Activated CD4-positive, alpha-beta memory T cell treated with anti-CD3 and anti-CD28 coated beads, Interleukin-2, amount 10 ng/mL, durations not matched to agents 7 days and 5 days (primary cell): ENCODE results near the gene NOL12. TPM values are rescaled to one million over a fixed set of nuclear protein-coding genes. Genes with fewer than 3 reads are reported as not detected.
A peak's percentile ranks its signal among the peaks of the same experiment; 100 is the strongest.
"Not testable (repeated sequence)": the region's sequence is repeated elsewhere in the genome, so short reads cannot be mapped to it uniquely, and the experiment has no call there.

Source experiments
- CTCF ChIA-PET: fragments of 350-600 bp; sonication (Branson Sonifier 250); formaldehyde crosslinking; loops from one replicate; lab custom pipeline; 2021; ENCODE audit warnings: antibody characterized with exemption, inconsistent platforms; lab: Charles Lee
- POLR2A ChIA-PET: fragments of 350-600 bp; sonication (Branson Sonifier 250); formaldehyde crosslinking; loops from one replicate; lab custom pipeline; 2021; ENCODE audit warnings: antibody characterized with exemption; lab: Charles Lee
- DNase-seq: peaks from one replicate; pipeline ENCODE4 v3.0.0-alpha.2; 2020
- H3K27ac Mint-ChIP-seq: one replicate; pipeline ENCODE4 v1.8.0; 2021; ENCODE audit warnings: mild to moderate bottlenecking, mixed read lengths
- H3K27me3 Mint-ChIP-seq: one replicate; pipeline ENCODE4 v1.8.0; 2021; ENCODE audit warnings: mixed read lengths
- H3K36me3 Mint-ChIP-seq: one replicate; pipeline ENCODE4 v1.8.0; 2021; ENCODE audit warnings: low read depth, mixed read lengths
- H3K4me1 Mint-ChIP-seq: one replicate; pipeline ENCODE4 v1.8.0; 2021; ENCODE audit warnings: mixed read lengths
- H3K4me3 Mint-ChIP-seq: one replicate; pipeline ENCODE4 v1.8.0; 2021; ENCODE audit warnings: mild to moderate bottlenecking, mixed read lengths
- H3K9me3 Mint-ChIP-seq: one replicate; pipeline ENCODE4 v1.8.0; 2021; ENCODE audit warnings: mixed read lengths
- total RNA-seq, 2 experiments: library from RNA; stranded (reverse); gene quantifications; one replicate each; pipeline ENCODE4 v1.2.3, GENCODE V29; 2021

The NOL12 gene
- total RNA-seq, 2 experiments from 2014 or later, result 36.6 to 36.9 TPM

DNA sequence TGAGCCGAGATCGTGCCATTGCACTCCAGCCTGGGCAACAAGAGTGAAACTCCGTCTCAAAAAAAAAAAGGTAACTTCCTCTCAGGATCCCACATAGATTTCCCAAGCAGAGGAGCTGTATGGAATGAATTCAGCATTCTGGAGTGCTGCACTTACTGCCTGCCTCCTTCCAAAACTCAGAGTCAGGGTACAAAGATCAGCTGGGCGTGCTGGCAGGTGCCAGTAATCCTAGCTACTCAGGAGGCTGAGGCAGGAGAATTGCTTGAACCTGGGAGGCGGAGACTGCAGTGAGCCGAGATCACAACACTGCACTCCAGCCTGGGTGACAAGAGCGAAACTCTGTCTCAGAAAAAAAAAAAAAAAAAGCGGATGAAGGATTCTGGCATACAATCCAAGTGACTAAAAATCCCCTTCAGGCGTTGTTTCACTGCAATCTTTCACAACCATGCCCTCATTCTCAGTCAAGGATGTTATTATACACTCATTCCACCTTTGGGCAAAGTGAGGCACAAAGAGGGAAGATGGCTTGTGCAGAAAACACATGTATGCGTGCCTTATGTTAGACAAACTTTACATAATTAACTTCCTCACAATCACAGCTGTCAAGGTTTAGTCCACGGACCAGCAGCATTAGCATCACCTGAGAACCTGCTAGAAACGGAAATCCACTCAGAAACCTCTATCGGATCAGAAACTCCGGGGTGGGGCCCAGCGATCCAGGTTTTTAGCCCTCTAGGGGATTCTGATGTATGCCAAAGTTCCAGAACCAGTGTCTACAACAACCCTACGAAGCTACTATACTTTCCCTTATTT lies 1.1 kb upstream of the NOL12 start:
- Mint-ChIP-seq H3K27me3 (no peaks in the 10 kb centered on the region), H3K4me3 (no peak overlapping the region), H3K27ac (no peak overlapping the region), H3K36me3 (peaks cover 24% of the 10 kb centered on the region), H3K9me3 (no peaks in the 10 kb centered on the region), H3K4me1 (peaks cover 37% of the 10 kb centered on the region)
- no peak for DNase-seq
- POLR2A ChIA-PET, result interaction anchor here (1.4 to 4.6 kb wide), 7 partner anchors 9 to 75 kb away, joined by 4 to 34 read pairs (median 5); partner anchors contain the start of genes LGALS1 and TRIOBP
- CTCF ChIA-PET, result interaction anchor here (8.1 to 13.4 kb wide), 3 partner anchors 23 to 77 kb away, joined by 49 to 301 read pairs (median 191); partner anchors contain the start of genes GGA1, PDXP and SH3BP1

DNA sequence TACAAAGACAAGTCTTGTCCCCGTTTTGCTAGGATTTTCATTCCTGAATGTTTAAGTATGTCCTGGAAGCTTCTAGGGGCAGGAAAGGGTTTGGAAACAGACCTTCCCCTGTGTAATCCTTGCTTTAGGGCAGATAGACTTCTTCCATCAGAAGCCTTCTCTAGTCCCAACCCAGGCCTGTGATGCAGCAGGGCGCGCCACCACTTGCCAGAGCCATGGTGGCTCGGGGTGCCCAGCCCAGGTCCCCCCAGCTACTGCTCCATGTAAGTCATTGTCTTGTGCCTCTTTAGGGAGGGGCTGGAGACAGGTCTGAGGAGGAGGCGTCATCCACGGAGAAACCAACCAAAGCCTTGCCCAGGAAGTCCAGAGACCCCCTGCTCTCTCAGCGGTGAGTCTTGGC lies 4.3 kb downstream of the NOL12 start:
- H3K4me1 Mint-ChIP-seq, result peaks cover 23% of the 10 kb centered on the region
- CTCF ChIA-PET, result no interaction called here
- no peaks in the 10 kb centered on the region for H3K27me3 Mint-ChIP-seq
- peaks cover 46% of the 10 kb centered on the region for H3K36me3 Mint-ChIP-seq
- POLR2A ChIA-PET, result no interaction called here
- DNase-seq, result no peak
- no peak overlapping the region for H3K4me3 Mint-ChIP-seq
- H3K27ac Mint-ChIP-seq, result no peak overlapping the region
- H3K9me3 Mint-ChIP-seq, result no peaks in the 10 kb centered on the region

DNA sequence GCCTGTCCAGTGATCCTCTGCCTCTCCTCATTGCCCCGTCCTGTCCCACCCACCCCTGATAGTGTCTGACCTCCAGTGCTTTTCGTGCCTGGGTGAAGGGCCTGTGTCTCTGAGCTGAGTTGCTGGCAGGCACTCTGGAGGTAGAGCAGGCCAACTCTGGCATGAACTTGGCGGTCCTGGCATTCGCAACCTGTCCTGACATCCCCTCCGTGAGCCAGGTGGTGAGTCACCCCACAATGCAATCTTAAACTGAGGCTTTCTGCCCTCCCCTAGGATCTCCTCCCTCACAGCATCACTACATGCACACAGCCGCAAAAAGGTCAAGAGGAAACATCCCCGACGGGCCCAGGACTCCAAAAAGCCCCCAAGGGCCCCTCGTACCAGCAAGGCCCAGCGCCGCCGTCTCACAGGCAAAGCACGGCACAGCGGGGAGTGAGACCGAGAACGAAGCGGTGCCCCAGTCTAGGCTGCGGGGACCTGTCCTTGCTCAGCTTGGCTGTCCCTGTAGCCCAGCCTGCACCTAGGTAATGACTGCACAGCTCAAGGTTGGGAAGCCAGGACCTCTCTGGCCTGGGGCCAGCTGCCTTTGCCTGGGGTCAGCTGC lies 4.9 kb downstream of the NOL12 start:
- no peak for DNase-seq
- H3K27me3 Mint-ChIP-seq, result no peaks in the 10 kb centered on the region
- POLR2A ChIA-PET, result no interaction called here
- H3K4me1 Mint-ChIP-seq, result peaks cover 24% of the 10 kb centered on the region
- H3K27ac Mint-ChIP-seq, result no peak overlapping the region
- no peaks in the 10 kb centered on the region for H3K9me3 Mint-ChIP-seq
- peaks cover 46% of the 10 kb centered on the region for H3K36me3 Mint-ChIP-seq
- no peak overlapping the region for H3K4me3 Mint-ChIP-seq
- CTCF ChIA-PET, result no interaction called here

DNA sequence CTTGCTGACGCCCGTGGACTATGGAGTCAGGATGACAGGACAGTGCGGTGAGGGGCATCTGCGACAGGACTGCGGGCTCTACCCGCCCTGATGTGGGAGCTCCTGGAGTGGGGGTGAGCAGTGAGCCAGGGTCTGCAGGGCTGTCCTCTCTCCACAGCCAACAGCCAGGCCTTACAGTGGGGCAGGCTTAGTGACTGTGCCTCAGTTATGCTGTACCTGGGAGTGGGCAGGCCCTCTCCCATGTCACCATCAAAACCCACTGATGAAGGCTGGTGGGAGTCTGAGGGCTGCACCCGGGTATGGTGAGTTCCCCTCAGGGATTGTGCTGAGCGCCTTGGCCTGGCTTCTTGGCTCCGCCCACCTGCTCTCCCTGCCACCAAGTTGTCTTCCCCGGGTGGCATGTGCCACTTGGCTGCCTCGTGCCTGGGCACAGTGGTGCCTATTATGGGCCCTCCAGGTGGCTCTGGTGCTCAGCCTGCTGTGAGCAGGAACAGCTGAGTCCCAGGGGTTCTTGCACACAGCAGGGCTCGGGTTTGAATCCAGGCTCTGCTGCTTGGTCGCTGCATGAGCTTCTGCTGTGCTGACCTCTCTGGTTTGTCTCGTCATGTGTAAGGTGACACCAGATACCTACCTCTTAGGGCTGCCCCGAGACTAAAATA lies 6.6 kb downstream of the NOL12 start:
- no peak for DNase-seq
- Mint-ChIP-seq H3K4me1 (peaks cover 20% of the 10 kb centered on the region), H3K4me3 (no peak overlapping the region), H3K27ac (no peak overlapping the region), H3K36me3 (peaks cover 37% of the 10 kb centered on the region), H3K9me3 (no peaks in the 10 kb centered on the region), H3K27me3 (no peaks in the 10 kb centered on the region)
- ChIA-PET CTCF (interaction anchor here (1.2 kb wide), 1 partner anchor 49 kb away, joined by 3 read pairs; no protein-coding TSS in a partner anchor), POLR2A (interaction anchor here (0.6 kb wide), 1 partner anchor 51 kb away, joined by 3 read pairs; no protein-coding TSS in a partner anchor)

DNA sequence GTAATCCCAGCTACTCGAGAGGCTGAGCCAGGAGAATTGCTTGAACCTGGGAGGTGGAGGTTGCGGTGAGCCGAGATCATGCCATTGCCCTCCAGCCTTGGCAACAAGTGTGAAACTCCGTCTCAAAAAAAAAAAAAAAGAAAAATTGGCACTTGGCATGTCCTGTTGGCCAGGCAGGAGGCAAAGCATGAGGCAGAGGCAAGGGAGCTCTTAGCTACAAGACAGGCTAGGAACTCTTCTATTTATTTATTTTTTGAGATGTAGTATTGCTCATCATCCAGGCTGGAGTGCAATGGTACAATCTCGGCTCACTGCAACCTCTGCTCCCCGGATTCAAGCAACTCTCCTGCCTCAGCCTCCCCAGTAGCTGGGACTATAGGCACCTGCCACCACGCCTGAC lies 8.0 kb downstream of the NOL12 start:
- Mint-ChIP-seq H3K36me3 (peaks cover 28% of the 10 kb centered on the region), H3K4me1 (peaks cover 11% of the 10 kb centered on the region)
- H3K9me3 Mint-ChIP-seq, DNase-seq, H3K4me3 Mint-ChIP-seq, H3K27me3 Mint-ChIP-seq, H3K27ac Mint-ChIP-seq: not testable (repeated sequence)
- ChIA-PET POLR2A (interaction anchor here (3.8 kb wide), 1 partner anchor 8 kb away, joined by 17 read pairs; the partner anchor contains the start of gene NOL12), CTCF (interaction anchor here (1.1 kb wide), 1 partner anchor 51 kb away, joined by 8 read pairs; no protein-coding TSS in a partner anchor)

DNA sequence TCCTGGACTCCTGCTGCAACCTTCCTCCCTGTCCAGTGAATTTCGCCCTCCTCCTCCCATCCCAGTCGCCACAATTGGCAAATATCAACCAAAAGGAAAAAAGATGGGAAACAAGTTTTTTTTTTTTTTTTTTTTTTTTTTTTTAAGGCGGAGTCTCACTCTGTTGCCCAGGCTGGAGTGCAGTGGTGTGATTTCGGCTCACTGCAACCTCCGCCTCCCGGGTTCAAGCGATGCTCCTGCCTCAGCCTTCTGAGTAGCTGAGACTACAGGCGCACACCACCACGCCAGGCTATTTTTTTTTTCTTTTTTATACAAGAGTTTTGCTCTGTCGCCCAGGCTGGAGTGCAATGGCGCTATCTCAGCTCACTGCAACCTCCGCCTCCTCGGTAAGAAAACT lies 10.1 kb downstream of the NOL12 start:
- H3K27me3 Mint-ChIP-seq, DNase-seq, H3K27ac Mint-ChIP-seq, H3K9me3 Mint-ChIP-seq: not testable (repeated sequence)
- ChIA-PET POLR2A (interaction anchor here (1.2 to 3.8 kb wide), 3 partner anchors 10 to 112 kb away, joined by 3 to 17 read pairs (median 3); partner anchors contain the start of genes GCAT, LGALS1 and NOL12), CTCF (interaction anchor here (0.9 to 2.0 kb wide), 3 partner anchors 14 to 53 kb away, joined by 3 to 10 read pairs (median 5); partner anchors contain the start of gene PDXP)
- Mint-ChIP-seq H3K36me3 (peaks cover 16% of the 10 kb centered on the region), H3K4me3 (peak overlapping the region; percentile 50), H3K4me1 (peaks cover 11% of the 10 kb centered on the region)

DNA sequence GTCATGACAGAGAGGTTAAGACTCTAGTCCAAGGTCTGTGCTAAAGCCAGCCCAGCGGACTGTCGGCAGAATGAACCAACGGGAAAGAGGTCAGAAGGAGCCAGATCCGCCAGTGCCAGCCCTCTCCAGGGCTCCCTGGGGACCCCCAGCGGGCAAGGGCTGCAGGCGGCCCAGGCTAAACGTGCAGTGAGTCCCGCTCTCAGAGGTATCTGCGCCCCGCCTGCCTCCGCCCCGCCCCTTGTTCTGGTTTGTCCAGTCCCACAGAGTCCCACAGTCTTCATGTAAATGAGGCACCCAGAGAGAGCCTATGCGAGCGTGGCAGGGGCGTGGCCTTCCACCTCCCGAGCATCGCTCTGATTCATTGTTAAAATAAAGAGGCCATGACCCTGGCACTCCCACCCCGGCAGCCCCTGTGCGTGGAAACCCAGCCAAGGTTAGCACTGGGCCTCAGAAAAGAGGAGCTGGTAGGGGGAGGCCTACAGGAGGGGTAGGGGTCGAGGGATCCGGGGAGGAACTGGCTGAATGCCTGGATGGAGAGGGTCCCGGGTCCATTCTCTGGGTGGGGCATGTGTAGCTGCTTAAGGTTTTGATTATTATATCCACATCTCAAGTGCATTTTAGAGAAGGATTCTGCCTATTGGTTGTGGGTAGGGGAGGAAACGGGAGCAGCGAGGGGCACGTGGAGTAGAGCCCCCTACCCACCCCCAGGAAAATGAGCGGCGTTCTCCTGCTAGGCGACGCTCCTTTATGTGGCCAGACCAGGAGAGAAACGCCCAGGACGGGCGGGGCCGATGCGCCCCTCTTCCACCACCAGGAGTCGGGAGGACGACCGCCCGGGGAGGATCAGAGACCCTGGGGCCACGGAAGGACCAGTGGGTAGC lies 10.8 kb downstream of the NOL12 start, which contains the start of gene TRIOBP:
TSS of gene TRIOBP (plus strand) at position 392 of the 881 bp plus-strand sequence. CDS start 4,318 bp downstream, outside the sequence.
- peak; percentile 87 for DNase-seq
- Mint-ChIP-seq H3K4me3 (peak within 1 kb of the TSS; percentile 50), H3K4me1 (peaks cover 11% of the 10 kb centered on the region), H3K36me3 (peaks cover 12% of the 10 kb centered on the region), H3K27me3 (no peaks in the 10 kb centered on the region), H3K27ac (no peak within 1 kb of the TSS), H3K9me3 (no peaks in the 10 kb centered on the region)
- CTCF ChIA-PET, result interaction anchor here (0.9 to 2.0 kb wide), 4 partner anchors 15 to 54 kb away, joined by 3 to 10 read pairs (median 6); partner anchors contain the start of gene PDXP
- POLR2A ChIA-PET, result interaction anchor here (3.8 kb wide), 1 partner anchor 11 kb away, joined by 17 read pairs; the partner anchor contains the start of gene NOL12

DNA sequence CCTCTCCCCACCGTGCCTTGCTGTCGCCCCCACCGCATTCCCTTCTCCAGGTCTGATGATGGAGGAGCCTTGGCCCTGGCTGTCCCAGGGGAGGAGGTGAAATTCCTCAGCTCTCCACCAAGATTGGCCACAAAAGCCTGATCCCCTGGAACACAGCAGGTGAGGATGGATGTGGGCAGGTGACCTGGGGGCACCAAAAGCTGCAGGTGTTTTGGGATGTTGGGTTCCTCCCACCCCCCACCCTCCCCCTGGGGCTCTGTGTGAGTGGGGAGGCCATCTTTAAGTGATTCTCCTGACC lies 11.3 kb downstream of the NOL12 start:
- CTCF ChIA-PET, result interaction anchor here (1.1 kb wide), 1 partner anchor 54 kb away, joined by 6 read pairs; no protein-coding TSS in a partner anchor
- Mint-ChIP-seq H3K36me3 (peaks cover 9% of the 10 kb centered on the region), H3K9me3 (no peaks in the 10 kb centered on the region), H3K27ac (no peak overlapping the region), H3K27me3 (no peaks in the 10 kb centered on the region), H3K4me1 (peaks cover 11% of the 10 kb centered on the region), H3K4me3 (no peak overlapping the region)
- no peak for DNase-seq
- POLR2A ChIA-PET, result interaction anchor here (3.8 kb wide), 1 partner anchor 11 kb away, joined by 17 read pairs; the partner anchor contains the start of gene NOL12

DNA sequence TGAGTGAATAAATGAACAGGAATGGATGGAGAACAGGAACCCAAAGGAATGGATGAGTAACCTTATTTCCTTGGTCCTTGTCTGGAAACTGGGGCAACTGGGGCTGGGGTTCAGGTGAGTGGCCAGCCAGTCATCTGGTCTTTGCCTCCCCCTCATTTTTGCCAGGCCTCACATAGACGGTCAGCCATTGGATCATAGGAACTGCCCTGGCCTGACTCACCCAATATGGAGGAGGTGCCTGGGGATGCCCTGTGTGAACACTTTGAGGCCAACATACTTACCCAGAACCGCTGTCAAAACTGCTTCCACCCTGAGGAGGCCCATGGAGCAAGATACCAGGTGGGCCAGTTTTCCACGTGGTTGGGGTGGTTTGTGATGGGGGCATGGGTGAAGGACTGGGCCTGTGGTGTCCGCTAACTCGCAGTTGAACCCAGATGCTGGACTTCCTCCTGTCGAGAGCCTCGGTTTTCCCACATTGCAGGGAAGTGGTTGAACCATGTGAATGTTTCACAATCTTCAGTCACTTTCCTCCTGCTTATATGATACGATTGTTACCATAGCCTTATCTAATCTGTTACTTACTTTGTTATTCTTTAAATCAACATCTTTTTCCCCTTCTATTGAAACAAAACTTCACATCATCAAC lies 15.1 kb downstream of the NOL12 start:
- no peak for DNase-seq
- no peaks in the 10 kb centered on the region for H3K27me3 Mint-ChIP-seq
- POLR2A ChIA-PET, result no interaction called here
- H3K27ac Mint-ChIP-seq, result no peak overlapping the region
- peaks cover 7% of the 10 kb centered on the region for H3K4me1 Mint-ChIP-seq
- H3K9me3 Mint-ChIP-seq, result no peaks in the 10 kb centered on the region
- H3K4me3 Mint-ChIP-seq, result no peak overlapping the region
- CTCF ChIA-PET, result no interaction called here
- H3K36me3 Mint-ChIP-seq, result no peaks in the 10 kb centered on the region

DNA sequence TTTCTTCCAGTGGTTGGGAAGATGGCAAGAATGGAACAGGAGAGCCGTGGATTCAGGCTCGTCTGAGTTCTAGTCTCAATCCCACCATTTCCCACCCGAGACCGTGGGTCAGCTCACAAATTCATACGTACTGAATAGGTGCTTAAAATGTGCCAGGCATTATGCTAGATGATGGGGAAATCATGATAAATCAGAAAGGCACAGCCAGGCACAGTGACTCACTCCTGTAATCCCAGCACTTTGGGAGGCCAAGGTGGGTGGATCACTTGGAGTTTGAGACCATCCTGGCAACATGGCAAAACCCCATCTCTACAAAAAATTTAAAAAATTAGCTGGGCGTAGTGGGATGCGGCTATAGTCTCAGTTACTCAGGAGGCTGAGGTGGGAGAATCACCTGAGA lies 17.8 kb downstream of the NOL12 start:
- Mint-ChIP-seq H3K9me3 (no peaks in the 10 kb centered on the region), H3K27me3 (no peaks in the 10 kb centered on the region), H3K27ac (no peak overlapping the region), H3K4me3 (no peak overlapping the region), H3K36me3 (no peaks in the 10 kb centered on the region), H3K4me1 (no peaks in the 10 kb centered on the region)
- DNase-seq, result no peak
- POLR2A ChIA-PET, result no interaction called here
- CTCF ChIA-PET, result no interaction called here

DNA sequence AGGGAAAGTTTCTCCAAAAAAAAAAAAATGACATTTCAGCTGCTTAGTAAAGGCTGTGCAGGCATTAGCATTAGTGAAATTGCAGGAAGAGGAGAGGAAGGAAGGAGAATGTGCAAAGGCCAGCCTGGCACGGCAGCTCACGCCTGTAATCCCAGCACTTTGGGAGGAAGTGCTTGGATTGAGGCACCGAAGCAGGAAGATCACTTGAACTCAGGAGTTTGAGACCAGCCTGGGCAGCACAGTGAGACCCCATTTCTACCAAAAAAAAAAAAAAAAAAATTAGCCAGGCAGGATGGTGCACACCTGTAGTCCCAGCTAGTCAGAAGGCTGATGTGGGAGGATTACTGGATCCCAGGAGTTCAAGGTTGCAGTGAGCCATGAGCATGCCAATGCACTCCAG lies 18.5 kb downstream of the NOL12 start:
- Mint-ChIP-seq H3K4me1 (no peaks in the 10 kb centered on the region), H3K36me3 (no peaks in the 10 kb centered on the region), H3K27ac (no peak overlapping the region), H3K9me3 (no peaks in the 10 kb centered on the region), H3K4me3 (no peak overlapping the region), H3K27me3 (no peaks in the 10 kb centered on the region)
- DNase-seq, result no peak
- CTCF ChIA-PET, result no interaction called here
- POLR2A ChIA-PET, result no interaction called here
